ENCODE data around the gene ASS1. TPM values are rescaled to one million over a fixed set of nuclear protein-coding genes. Genes with fewer than 3 reads are reported as not detected.

ASS1 gene
- total RNA-seq, 4 donors from 2014 or later = 106 to 761 (median 547) TPM

DNA sequence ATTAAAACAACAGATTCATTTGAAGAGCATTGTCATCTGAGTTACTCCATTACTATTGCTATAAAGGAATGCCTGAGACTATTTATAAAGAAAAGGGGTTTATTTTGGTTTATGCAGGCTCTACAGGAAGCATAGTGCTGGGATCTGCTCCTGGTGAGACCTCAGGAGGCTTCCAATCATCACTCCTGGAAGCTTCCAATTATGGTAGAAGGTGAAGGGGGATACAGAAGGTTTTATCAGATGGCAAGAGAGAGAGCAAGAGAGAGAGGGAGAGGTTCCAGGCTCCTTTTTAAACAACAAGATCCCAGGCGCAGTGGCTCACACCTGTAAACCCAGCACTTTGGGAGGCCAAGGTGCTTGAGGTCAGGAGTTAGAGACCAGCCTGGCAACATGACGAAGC is 63.5 kb downstream of the ASS1 start:
- Histone ChIP-seq H3K36me3 (no peaks in the 10 kb centered on the region), H3K27me3 (no peaks in the 10 kb centered on the region), H3K27ac (no peak overlapping the region), H3K9me3 (peaks cover 0 to 3% (median 0%) of the 10 kb centered on the region in 4 donors), H3K4me3 (no peak overlapping the region), H3K4me1 (no peaks in the 10 kb centered on the region)
- DNase-seq = no peak
- TF ChIP-seq, protein P1, sequence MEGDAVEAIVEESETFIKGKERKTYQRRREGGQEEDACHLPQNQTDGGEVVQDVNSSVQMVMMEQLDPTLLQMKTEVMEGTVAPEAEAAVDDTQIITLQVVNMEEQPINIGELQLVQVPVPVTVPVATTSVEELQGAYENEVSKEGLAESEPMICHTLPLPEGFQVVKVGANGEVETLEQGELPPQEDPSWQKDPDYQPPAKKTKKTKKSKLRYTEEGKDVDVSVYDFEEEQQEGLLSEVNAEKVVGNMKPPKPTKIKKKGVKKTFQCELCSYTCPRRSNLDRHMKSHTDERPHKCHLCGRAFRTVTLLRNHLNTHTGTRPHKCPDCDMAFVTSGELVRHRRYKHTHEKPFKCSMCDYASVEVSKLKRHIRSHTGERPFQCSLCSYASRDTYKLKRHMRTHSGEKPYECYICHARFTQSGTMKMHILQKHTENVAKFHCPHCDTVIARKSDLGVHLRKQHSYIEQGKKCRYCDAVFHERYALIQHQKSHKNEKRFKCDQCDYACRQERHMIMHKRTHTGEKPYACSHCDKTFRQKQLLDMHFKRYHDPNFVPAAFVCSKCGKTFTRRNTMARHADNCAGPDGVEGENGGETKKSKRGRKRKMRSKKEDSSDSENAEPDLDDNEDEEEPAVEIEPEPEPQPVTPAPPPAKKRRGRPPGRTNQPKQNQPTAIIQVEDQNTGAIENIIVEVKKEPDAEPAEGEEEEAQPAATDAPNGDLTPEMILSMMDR (IDR thresholded peaks at IDR 0.05) = no peak
- TF ChIP-seq POLR2A (IDR thresholded peaks at IDR 0.05) = no peak

- Histone ChIP-seq H3K27me3 (no peaks in the 10 kb centered on the region), H3K4me1 (no peaks in the 10 kb centered on the region), H3K9me3 (peaks cover 0 to 3% (median 0%) of the 10 kb centered on the region in 4 donors), H3K36me3 (no peaks in the 10 kb centered on the region), H3K4me3 (no peak overlapping the region), H3K27ac (no peak overlapping the region)
- no peak for DNase-seq
- TF ChIP-seq POLR2A (IDR thresholded peaks at IDR 0.05) = no peak
- TF ChIP-seq, protein P1 (IDR thresholded peaks at IDR 0.05) = no peak
These were observed 67.4 kb downstream of the ASS1 start for GRCh38 chr9:130512199-130512598.

DNA sequence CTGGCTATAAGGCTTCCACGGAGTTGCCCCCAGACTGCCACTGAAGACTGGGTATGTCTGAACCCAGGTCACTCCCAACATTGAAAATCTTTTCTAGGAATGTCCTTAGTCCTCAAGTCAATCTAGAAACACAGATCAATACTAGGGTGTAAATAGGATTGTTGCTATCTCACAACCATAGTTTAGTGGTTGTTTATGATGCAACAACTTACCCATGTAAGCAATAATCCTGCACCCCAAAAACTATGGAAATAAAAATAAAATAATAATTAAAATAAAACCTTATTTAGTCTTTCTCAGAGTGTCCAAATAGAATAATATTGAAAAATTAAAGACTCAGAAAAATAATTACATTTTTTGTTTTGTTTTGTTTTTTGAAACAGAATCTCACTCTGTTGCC is 68.3 kb downstream of the ASS1 start:
- peaks cover 0 to 3% (median 0%) of the 10 kb centered on the region in 4 donors for H3K9me3 ChIP-seq
- TF ChIP-seq, protein P1 (IDR thresholded peaks at IDR 0.05) = no peak
- no peak for TF ChIP-seq POLR2A (IDR thresholded peaks at IDR 0.05)
- H3K4me3 ChIP-seq = no peak overlapping the region
- H3K36me3 ChIP-seq = no peaks in the 10 kb centered on the region
- H3K27me3 ChIP-seq = no peaks in the 10 kb centered on the region
- no peaks in the 10 kb centered on the region for H3K4me1 ChIP-seq
- no peak for DNase-seq
- H3K27ac ChIP-seq = no peak overlapping the region

DNA sequence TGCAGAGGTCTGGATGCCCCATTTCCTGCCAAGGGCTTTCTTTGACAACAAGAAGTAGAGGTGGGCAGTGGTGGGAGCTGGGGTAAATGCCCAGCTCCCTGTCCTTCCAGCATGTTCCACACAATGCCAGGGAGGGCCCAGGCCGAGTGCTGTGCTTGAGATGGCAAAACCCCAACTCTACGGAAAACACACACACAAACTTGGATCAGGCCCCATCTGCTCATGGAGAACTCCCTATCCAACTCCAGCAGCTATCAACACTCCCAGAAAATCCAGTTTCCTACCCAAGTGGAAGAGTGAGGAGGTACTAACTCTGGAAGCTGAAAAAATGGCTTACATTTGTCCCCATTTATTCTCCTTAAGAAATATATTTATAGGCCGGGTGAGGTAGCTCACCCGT is 73.5 kb downstream of the ASS1 start:
- Histone ChIP-seq H3K27ac (no peak overlapping the region), H3K36me3 (no peaks in the 10 kb centered on the region), H3K4me3 (no peak overlapping the region), H3K4me1 (no peaks in the 10 kb centered on the region), H3K9me3 (no peaks in the 10 kb centered on the region), H3K27me3 (no peaks in the 10 kb centered on the region)
- TF ChIP-seq, protein P1 (IDR thresholded peaks at IDR 0.05) = no peak
- no peak for TF ChIP-seq POLR2A (IDR thresholded peaks at IDR 0.05)
- no peak for DNase-seq

DNA sequence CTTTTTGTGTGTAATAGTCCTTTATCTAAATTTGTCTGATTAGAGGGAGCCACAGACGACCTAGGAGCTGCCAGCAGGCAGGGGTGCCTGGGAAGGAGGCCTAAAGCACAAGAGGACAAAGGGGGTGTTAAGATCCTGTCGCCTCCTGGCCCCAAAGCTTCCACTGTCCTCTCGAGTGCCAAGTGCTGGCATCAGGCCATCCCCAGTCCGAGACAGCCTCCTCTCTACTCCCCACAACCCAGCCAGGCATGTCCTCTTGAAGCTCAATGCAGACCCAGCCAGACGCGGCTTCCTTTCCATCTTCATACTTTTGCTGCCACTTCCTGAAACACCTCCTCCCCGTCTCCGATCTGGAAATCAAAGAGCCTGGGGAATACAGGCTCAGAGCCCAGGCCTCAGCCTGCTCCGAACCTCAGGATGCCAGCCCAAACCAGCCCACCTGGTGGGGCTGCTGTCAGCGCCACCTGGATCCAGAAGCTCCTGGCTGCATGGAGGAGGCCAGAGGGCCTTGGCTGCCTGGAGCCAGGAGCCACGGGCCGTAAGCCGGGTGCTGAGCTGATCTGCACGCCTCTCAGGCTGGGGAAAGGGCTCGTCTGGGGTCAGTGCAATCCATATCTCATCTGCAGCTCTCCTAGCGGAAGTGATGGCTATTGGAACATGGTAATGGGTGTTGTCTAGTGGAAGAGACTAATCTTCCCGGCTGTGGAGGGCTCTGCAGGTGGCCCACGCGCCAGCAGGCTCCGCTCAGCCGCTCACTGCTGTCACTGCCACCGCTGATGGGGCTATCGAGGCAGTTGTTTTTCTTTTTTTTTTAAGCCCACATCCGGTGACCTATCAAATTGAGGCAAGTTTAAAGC is 74.4 kb downstream of the ASS1 start:
- no peak for DNase-seq
- H3K27ac ChIP-seq = no peak overlapping the region
- no peaks in the 10 kb centered on the region for H3K27me3 ChIP-seq
- H3K4me1 ChIP-seq = no peaks in the 10 kb centered on the region
- no peak overlapping the region for H3K4me3 ChIP-seq
- no peak for TF ChIP-seq POLR2A (IDR thresholded peaks at IDR 0.05)
- TF ChIP-seq, protein P1 (IDR thresholded peaks at IDR 0.05) = no peak
- no peaks in the 10 kb centered on the region for H3K36me3 ChIP-seq
- no peaks in the 10 kb centered on the region for H3K9me3 ChIP-seq

All from Peyer's patch (tissue), 4 donors.